ENCODE results near the gene ZFPM1. TPM values are rescaled to one million over a fixed set of nuclear protein-coding genes. Genes with fewer than 3 reads are reported as not detected.

The ZFPM1 gene
- total and polyA plus RNA-seq, 4 donors = 0.19 to 12.8 (median 5.3) TPM

GRCh38 chr16:88439016-88439415 is 14.1 kb upstream of the ZFPM1 start:
- WGBS = 86% methylated on average over 17 of the region's 17 CpGs
- H3K36me3 ChIP-seq (ENCODE audit: control insufficient read depth in 4 of 4, insufficient read depth in 3 of 4, low read depth in 1 of 4, low read length in 3 of 4) = no peaks in the 10 kb centered on the region
- TF ChIP-seq GABPA (IDR thresholded peaks at IDR 0.05 in 1 of 2, conservative IDR thresholded peaks at IDR 0.05 in 1 of 2) (no peak), HNF4G (IDR thresholded peaks at IDR 0.05) (no peak), CTCF (IDR thresholded peaks at IDR 0.05; ENCODE audit: low read depth, low read length, missing input control) (no peak), SP1 (IDR thresholded peaks at IDR 0.05) (no peak), FOXA2 (IDR thresholded peaks at IDR 0.05) (no peak), RXRA (IDR thresholded peaks at IDR 0.05) (no peak), RAD21 (IDR thresholded peaks at IDR 0.05) (no peak), NR2F2 (IDR thresholded peaks at IDR 0.05) (no peak), FOXA1 (IDR thresholded peaks at IDR 0.05) (no peak), HNF4A (conservative IDR thresholded peaks at IDR 0.05) (no peak), EGR1 (IDR thresholded peaks at IDR 0.05; ENCODE audit: low read depth in 2 of 2) (no peak), JUND (IDR thresholded peaks at IDR 0.05) (no peak), TAF1 (conservative IDR thresholded peaks at IDR 0.05) (no peak)
- TF ChIP-seq, protein P1, sequence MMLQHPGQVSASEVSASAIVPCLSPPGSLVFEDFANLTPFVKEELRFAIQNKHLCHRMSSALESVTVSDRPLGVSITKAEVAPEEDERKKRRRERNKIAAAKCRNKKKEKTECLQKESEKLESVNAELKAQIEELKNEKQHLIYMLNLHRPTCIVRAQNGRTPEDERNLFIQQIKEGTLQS (IDR thresholded peaks at IDR 0.05) = no peak
- TF ChIP-seq, protein P2, sequence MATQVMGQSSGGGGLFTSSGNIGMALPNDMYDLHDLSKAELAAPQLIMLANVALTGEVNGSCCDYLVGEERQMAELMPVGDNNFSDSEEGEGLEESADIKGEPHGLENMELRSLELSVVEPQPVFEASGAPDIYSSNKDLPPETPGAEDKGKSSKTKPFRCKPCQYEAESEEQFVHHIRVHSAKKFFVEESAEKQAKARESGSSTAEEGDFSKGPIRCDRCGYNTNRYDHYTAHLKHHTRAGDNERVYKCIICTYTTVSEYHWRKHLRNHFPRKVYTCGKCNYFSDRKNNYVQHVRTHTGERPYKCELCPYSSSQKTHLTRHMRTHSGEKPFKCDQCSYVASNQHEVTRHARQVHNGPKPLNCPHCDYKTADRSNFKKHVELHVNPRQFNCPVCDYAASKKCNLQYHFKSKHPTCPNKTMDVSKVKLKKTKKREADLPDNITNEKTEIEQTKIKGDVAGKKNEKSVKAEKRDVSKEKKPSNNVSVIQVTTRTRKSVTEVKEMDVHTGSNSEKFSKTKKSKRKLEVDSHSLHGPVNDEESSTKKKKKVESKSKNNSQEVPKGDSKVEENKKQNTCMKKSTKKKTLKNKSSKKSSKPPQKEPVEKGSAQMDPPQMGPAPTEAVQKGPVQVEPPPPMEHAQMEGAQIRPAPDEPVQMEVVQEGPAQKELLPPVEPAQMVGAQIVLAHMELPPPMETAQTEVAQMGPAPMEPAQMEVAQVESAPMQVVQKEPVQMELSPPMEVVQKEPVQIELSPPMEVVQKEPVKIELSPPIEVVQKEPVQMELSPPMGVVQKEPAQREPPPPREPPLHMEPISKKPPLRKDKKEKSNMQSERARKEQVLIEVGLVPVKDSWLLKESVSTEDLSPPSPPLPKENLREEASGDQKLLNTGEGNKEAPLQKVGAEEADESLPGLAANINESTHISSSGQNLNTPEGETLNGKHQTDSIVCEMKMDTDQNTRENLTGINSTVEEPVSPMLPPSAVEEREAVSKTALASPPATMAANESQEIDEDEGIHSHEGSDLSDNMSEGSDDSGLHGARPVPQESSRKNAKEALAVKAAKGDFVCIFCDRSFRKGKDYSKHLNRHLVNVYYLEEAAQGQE (IDR thresholded peaks at IDR 0.05) = no peak
- TF ChIP-seq, protein P3, sequence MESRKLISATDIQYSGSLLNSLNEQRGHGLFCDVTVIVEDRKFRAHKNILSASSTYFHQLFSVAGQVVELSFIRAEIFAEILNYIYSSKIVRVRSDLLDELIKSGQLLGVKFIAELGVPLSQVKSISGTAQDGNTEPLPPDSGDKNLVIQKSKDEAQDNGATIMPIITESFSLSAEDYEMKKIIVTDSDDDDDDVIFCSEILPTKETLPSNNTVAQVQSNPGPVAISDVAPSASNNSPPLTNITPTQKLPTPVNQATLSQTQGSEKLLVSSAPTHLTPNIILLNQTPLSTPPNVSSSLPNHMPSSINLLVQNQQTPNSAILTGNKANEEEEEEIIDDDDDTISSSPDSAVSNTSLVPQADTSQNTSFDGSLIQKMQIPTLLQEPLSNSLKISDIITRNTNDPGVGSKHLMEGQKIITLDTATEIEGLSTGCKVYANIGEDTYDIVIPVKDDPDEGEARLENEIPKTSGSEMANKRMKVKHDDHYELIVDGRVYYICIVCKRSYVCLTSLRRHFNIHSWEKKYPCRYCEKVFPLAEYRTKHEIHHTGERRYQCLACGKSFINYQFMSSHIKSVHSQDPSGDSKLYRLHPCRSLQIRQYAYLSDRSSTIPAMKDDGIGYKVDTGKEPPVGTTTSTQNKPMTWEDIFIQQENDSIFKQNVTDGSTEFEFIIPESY (IDR thresholded peaks at IDR 0.05) = no peak
- no peak overlapping the region for H3K4me3 ChIP-seq (ENCODE audit: low read depth in 1 of 3, low read length in 3 of 3)
- H3K9ac ChIP-seq (ENCODE audit: low read depth in 1 of 2, low read length in 2 of 2) = no peak overlapping the region
- H3K4me1 ChIP-seq (ENCODE audit: control insufficient read depth in 4 of 4, insufficient read depth in 4 of 4, low read length in 3 of 4) = peaks cover 1 to 9% (median 6%) of the 10 kb centered on the region in 4 donors
- H3K9me3 ChIP-seq (ENCODE audit: control insufficient read depth in 4 of 4, low read length in 3 of 4) = no peaks in the 10 kb centered on the region
- H3K27ac ChIP-seq (ENCODE audit: low read depth in 1 of 2, low read length in 2 of 2) = no peak overlapping the region
- no peaks in the 10 kb centered on the region for H3K27me3 ChIP-seq (ENCODE audit: control insufficient read depth in 4 of 4, insufficient read depth in 4 of 4, low read length in 3 of 4)
- DNase-seq (ENCODE audit: low spot score) = no peak

DNA sequence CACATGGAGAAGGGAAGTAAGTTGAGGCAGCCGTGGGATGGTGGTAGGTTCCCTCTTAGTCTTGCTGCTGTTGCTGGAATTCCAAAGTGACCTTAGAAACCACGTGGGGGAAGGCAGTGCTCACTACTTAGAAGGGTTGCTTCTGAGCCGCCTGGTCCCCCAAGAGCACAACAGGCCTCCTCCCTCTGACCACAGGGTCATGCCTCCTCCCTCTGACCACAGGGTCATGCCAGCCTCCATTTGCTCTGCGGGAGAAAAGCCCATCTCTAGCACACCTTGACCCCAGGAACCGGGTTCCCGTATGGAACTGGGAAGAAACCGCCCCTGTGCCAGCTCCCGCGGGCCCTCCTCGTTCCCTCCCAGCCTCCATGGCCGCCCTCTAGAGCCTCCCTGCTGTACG is 13.4 kb upstream of the ZFPM1 start:
- DNase-seq (ENCODE audit: low spot score) = no peak
- Histone ChIP-seq H3K9me3 (ENCODE audit: control insufficient read depth in 4 of 4, low read length in 3 of 4) (no peaks in the 10 kb centered on the region), H3K4me3 (ENCODE audit: low read depth in 1 of 3, low read length in 3 of 3) (no peak overlapping the region), H3K36me3 (ENCODE audit: control insufficient read depth in 4 of 4, insufficient read depth in 3 of 4, low read depth in 1 of 4, low read length in 3 of 4) (no peaks in the 10 kb centered on the region), H3K27ac (ENCODE audit: low read depth in 1 of 2, low read length in 2 of 2) (no peak overlapping the region), H3K4me1 (ENCODE audit: control insufficient read depth in 4 of 4, insufficient read depth in 4 of 4, low read length in 3 of 4) (peaks cover 1 to 9% (median 6%) of the 10 kb centered on the region in 4 donors), H3K9ac (ENCODE audit: low read depth in 1 of 2, low read length in 2 of 2) (no peak overlapping the region), H3K27me3 (ENCODE audit: control insufficient read depth in 4 of 4, insufficient read depth in 4 of 4, low read length in 3 of 4) (no peaks in the 10 kb centered on the region)
- 87% methylated on average over 12 of the region's 12 CpGs for WGBS
- TF ChIP-seq, protein P3 (IDR thresholded peaks at IDR 0.05) = no peak
- TF ChIP-seq HNF4A (conservative IDR thresholded peaks at IDR 0.05) = no peak
- TF ChIP-seq EGR1 (IDR thresholded peaks at IDR 0.05; ENCODE audit: low read depth in 2 of 2) = no peak
- no peak for TF ChIP-seq YY1 (IDR thresholded peaks at IDR 0.05)
- TF ChIP-seq RAD21 (IDR thresholded peaks at IDR 0.05) = no peak
- no peak for TF ChIP-seq CTCF (IDR thresholded peaks at IDR 0.05; ENCODE audit: low read depth, low read length, missing input control)
- TF ChIP-seq GABPA (IDR thresholded peaks at IDR 0.05 in 1 of 2, conservative IDR thresholded peaks at IDR 0.05 in 1 of 2) = no peak
- no peak for TF ChIP-seq FOXA2 (IDR thresholded peaks at IDR 0.05)
- no peak for TF ChIP-seq RXRA (IDR thresholded peaks at IDR 0.05)
- TF ChIP-seq FOXA1 (IDR thresholded peaks at IDR 0.05) = no peak
- no peak for TF ChIP-seq SP1 (IDR thresholded peaks at IDR 0.05)

Data from liver (tissue), 9 donors.